NCI-H1048 (cell line): ENCODE measurements around the gene ADD2.

Source experiments
- DNase-seq: peaks from one replicate; lab custom pipeline; 2025; lab: John Stamatoyannopoulos, UW

The ADD2 gene

DNA sequence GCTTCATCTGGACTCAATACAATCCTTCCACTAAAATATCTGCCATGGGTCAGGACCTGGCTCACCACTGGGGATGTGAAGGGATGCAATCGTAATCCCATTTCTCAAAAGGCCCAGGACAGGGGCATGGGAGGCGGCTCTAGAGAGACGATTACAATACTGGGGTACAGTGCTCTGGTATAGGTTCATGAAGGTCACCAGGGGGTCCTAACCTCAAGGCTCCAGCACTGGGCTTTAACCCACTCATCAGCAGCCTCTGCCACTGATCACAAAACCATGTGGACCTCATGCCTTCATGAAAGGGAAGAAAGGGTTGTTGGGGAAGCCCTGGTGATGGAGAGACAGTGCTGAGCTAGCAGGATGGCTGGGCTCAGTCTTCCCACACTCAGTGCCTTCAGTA lies 48.8 kb downstream of the ADD2 start:
- DNase-seq: no peak

DNA sequence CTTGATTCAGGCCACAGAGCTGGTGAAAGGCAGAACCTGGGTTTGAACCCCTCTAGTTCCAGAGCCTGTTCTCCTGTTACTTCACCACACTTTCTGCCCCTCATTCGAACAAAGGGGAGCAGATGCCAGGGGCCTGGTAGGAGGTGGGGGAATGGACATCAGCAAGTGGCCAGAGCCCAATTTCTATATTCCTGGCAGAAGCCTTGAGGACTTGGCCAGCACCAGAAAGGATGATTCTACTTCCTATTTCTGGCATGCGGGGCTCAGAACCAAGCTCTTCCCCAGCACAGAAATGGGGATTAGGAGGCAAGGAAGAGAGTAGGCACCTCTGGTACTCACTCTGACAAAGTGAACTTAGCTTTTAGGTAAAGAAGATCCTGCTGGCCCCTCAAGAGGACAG lies 49.3 kb downstream of the ADD2 start:
- no peak for DNase-seq

- DNase-seq: no peak
Measured at GRCh38 chr2:70718241-70718640, 49.8 kb downstream of the ADD2 start.

DNA sequence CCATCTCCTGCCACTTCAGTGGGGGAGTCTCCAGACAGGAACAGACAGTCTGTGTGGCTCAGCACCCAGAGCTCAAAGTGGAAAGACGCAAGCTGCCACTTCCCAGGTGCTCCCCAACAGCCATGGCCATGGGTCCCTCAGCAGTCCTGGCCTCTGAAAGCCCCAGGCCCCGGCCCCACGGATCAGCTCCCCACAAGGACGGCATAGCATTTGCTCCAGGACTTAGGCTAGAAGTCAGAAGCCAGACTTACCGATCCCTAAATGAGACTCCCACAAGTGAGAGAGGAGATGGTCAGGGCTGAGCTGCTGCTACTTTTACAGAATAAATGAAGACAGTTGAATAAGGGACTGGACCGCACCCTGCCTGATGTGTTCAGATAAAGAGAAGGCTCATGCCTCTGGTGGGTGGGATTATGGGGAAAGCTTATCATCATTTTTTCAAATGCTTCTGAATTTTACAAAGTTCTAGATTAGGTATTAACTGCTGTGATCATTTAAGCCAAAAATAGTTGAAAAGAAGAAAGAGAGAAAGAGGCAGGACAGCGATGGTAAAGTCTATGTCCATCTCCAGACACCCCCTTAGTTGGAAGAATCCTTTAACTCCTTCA lies 50.5 kb downstream of the ADD2 start:
- no peak for DNase-seq

GRCh38 chr2:70716951-70717350 lies 51.0 kb downstream of the ADD2 start:
- no peak for DNase-seq

DNA sequence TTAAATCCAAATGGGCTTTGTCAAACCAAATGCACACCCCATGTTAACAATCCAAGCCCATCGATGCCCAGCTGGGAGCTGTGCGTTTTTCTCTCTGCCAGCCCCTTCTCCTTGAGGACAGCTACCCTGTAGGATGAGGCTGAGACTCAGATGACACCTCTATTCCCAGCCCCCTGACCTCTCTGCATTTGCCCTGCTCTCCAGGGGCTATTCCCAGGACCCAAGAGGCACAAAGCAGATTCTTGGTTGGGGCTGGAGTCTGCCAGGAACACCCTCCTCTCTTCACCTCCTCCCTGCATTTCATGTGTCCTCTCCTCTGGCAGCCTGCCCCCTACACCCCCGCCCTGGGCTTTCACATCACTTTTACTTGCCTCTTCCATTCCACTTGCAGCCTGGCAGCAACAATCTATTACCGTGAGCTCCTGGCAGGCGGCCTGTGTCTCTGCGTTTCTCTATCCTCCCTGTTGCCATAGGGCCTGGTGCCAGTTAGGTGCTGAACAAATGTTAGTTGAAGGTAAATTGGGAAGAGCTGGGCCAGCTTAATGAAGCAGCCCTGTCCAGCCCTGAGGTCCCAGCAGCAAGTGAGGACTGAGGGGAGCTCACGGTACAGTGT lies 51.8 kb downstream of the ADD2 start:
- DNase-seq: no peak

- no peak for DNase-seq
Measured at GRCh38 chr2:70715071-70715985, 52.7 kb downstream of the ADD2 start.

- no peak for DNase-seq
Measured at GRCh38 chr2:70714141-70714905, 53.7 kb downstream of the ADD2 start.

GRCh38 chr2:70712916-70713315 lies 55.1 kb downstream of the ADD2 start:
- DNase-seq: no peak

- DNase-seq: no peak
Measured at GRCh38 chr2:70711191-70711590, 56.8 kb downstream of the ADD2 start.

DNA sequence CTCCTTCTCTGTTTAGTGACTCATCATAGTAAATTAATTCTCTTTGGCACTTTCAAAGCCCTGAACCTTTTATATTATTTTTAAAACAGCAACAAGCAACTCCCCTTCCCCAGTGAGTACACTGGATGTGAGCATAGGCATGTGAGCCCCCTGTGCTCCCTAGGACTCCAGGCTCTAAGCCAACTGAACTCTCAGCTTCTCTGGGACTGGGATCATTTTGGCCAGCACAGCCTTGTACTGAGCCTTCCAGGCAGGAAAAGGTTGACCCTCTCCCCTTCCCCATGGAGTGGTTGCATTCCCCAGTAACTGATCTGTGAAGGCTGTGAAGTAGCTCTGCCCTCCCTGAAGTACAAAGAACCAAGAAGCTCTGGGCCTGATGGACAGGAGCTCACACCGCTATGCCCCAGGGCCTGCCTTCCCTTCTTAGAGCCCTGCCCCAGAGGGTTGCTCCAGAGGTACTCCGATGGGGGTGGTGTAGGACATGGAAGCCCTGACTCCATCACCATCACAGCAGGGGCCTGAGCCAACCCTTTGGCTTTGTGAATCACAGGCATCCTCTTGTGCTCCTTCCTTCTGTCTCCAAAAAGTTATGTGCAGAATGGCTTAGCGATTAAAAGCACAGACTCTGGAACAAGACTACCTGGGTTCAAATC lies 57.8 kb downstream of the ADD2 start:
- no peak for DNase-seq

DNA sequence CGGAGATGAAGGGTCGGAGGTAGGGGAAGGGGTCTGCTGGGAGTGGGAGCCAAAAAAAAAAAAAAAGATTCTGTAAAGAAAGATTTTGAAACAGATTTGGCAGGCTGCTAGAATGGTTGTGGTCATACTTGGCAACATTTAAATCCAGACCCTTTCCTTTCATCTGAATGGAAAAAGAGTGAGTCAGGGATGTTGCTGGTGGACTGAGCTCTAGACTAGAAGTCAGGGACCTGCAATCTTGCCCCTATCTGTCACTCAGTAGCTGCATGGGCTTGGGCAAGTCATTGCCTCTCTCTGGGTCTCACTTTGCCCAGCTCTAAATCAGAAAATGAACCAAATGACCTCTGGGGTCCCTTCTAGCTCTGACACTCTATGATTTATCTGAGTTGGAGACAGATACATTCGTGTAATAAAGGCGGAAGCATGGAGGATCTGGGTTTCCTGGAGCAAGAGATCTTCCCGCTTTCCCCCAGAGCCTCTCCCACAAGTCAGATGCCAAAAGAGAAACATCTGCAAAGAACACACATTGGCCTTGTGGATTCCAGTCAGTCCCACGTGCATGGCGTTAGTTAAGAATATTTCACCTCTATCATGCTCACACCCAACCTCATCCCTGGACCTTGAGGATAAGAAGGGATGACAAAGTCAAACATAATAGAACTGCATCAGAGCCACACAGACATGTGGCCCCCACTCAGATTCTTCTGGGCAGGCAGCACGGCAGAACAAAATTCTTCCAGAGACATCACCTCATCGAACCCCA lies 58.5 kb downstream of the ADD2 start:
- no peak for DNase-seq

DNA sequence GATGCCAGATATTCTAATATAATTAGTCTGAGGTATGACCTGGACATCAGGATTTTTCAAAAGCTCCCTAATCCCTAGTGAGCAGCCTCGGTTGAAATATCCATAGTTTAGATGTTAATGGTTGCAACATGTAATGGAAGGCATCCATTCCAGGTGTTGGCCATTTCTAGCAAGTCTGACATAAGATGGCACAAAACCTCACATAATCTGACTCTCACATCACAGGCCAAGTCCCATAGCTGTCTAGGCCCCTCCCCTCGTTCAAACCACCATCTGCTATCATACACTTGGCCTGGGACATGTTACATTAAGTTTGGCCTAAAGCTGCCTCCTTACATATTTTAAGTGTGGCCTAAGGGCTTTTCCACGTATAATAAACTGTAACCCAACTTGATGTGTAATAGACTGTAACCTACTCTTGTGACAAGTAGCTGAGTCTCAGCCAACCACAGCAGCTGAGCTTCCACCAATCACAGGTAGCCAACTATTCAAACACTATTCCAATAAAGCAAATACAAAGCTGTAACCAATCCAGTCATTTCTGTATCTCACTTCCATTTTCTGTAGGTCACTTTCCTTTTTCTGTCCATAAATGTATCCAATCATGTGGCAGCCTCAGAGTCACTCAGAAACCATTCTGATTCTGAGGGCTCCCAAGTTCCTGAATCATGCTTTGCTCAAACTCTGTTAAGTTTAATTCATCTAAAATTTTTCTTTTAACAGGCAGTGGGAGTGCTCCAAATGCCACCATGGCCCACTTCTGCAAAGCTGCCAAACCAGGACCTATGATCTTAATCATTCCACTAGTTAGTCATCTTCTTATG lies 59.4 kb downstream of the ADD2 start:
- DNase-seq: no peak

GRCh38 chr2:70707706-70708105 lies 60.3 kb downstream of the ADD2 start:
- DNase-seq: no peak

DNA sequence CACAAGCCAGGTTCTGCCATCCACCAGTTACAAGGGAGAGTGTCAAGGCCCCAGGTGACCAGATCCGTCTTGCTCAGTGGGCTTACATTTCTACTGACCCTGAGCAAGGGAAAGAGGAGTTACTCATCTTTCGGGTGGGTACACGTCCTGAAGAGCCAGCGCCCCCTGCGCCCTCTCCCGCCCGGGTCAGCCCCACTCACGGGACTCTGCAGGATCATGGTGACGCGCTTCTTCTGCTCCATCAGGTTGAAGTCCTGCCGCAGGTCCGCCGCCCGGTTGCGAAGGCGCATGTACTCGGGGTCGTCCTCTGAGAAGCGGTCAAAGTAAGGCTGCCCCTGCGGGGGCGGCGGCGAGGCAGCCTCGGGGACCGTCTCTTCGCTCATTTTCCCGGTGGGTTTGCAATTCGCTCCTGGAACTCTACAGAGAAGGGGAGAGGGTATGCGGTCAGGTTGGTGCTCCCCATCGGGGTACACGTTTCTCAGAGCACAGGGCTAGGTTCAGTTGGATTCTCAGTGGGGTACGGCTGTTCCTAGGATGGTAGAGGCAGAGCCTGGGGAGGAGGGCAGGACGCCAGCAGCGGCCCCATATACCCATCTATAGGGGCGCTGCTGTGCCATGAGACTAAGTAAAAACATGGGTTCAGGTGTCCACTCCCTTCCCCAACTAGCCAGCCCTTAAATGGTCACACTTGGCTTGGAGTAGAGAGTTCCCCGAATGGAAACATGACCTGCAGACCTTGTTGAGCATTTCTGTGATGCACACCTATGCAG lies 61.8 kb downstream of the ADD2 start:
- DNase-seq: no peak

GRCh38 chr2:70705160-70705850 lies 62.7 kb downstream of the ADD2 start:
- DNase-seq: no peak

DNA sequence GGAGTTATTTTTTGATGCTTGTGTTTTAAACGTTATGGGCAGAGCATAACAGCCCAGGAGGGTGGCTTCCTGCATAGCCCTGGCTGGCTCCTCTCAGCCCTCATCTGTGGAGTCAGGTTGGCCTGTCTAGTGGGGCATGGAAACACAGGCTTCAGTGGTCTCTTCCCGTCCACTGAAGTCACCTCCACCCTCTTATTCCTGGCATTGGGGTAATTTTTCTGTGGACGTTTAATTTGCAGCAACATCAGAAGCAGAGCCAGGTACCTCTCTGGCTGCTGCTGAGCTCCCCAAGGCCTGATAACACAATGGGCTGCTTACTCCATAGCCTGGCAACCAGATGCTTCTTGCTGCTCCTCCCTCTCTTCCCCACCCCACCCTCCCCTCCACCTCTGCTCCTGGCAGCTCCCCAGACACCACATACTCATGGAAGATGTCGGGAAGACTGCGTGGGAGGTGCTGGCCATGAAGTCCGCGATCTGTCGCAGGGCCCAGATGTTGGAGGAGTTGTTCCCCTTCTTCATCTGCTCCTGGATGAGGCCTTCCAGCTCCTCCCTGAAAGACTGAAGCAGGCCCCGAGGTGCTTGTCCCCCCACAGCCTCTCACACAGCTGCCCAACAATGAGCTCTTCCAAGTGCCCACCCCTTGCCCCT lies 64.0 kb downstream of the ADD2 start:
- no peak for DNase-seq

DNA sequence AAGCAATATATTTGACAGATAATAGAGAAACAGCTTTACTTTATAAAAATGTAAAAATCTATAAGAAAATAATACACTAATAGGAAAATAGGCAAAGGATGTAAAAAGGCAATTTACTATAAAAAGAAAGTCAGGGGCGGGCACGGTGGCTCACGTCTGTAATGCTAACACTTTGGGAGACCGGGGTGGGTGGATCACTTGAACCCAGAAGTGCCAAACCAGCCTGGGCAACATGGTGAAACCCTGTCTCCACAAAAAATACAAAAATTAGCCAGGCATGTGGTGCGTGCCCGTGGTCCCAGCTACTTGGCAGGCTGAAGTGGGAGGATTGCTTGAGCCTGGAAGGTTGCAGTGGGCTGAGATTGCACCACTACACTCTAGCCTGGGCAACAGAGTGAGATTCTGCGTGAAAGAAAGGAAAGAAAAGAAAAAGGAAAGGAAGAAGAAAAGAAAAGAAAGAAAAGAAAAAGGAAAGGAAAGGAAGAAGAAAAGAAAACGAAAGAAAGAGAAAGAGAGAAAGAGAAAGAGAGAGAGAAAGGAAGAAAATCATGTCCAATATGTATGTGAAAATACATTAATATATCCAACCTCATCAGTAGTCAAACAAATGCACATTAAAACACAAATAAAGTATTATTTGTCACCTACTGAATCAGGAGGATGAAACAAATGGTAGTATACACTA lies 65.1 kb downstream of the ADD2 start:
- no peak for DNase-seq
